Hematopoietic multipotent progenitor cell treated with erythropoietin and hydrocortisone succinate and interleukin-3 and kit ligand, for 15 days (in vitro differentiated cells): ENCODE measurements around the gene TBC1D1.
"Not testable (repeated sequence)": the region's sequence is repeated elsewhere in the genome, so short reads cannot be mapped to it uniquely, and the experiment has no call there.

Experiments
- DNase-seq: peaks from one replicate; pipeline ENCODE4 v3.0.0-alpha.2; 2015; ENCODE audit warnings: low spot score

Gene TBC1D1

DNA sequence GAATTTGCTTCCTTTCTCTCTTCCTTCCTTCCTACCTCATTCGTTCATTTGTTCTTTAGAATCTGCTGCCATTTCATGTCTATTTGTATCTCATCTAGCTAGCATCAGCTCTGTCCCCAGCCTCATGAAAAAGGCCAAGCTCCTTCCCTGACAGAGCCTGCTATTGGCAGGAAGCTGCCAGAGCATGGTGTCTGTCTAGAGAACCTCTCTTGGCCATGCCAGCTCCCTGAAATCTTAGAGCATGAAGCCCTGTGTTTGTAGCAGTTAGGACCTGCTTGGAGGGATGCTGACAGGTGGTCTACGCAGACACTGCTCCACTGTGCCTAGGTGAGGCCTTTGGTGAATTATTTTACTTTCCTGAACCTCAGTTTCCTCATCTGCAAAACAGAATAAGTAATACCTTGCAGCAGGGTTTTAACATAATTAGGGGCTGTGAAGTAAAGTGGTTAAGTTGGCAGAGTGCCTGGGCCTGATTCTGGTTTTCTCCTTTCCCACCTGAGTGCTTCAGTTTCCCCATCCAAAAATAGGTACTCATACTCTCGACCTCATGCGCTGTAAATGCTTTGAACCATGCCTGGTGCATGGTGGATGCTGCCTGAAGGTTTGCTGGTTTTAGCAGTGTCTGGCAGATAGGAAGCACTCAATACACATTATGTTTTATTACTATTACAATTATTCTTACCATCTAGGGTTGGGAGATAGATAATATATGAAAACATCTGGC is 74.0 kb downstream of the TBC1D1 start:
- DNase-seq: no peak

DNA sequence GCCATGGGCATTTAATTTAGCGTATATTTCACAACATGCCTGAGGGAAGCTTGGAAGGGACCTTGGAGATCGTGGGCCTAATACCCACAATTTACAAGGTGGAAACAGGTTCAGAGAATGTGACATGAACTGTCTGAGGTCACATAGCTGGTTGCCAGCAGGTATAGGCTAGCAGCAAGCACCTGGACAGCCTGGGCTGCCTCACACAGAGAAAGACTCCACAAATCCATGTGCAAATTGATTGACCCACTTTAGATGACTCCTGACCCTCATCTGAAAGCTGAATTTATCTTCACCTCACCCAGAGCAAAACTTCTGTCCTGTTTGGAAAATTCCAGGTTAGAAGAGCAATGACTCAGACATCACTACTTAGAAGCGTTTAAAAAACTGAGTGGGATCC is 75.2 kb downstream of the TBC1D1 start:
- no peak for DNase-seq

DNA sequence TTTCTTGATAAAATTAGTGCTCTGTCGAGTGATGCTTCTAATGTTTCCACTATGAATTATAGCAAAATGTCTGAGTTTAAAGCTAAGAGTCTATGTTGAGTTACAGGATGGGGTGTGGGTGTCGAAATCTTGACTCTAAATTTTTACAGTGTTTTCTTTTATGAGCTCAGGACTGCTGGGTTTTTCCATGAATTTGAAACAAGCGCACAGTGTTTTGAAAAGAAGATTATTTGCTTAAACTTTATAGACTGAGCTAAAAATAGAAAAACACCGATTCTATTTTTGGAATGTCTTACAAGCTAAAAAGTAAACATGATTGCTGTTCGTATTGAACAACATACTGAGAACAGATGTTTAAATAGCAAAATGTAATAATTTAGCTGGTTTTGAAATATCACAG is 76.9 kb downstream of the TBC1D1 start:
- DNase-seq: no peak

DNA sequence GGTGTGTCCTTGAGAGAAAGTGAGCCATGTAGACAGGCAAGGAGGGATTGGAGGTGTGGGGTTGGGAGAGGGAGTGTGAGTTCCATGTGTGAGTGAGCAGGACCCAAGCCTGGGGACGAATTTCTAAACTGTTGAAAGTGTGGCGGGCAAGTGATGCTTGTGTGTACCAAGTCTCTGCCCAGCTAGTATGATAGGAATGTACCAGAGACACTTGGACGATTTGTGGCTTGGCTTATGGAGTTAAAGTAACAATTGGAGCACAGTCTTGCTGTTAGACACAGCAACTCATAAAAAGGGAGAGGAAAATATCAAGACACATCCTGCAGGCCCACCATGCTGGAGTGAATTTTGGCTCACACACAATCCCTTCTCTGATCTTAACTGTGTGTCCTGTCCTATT is 77.9 kb downstream of the TBC1D1 start:
- DNase-seq: no peak

DNA sequence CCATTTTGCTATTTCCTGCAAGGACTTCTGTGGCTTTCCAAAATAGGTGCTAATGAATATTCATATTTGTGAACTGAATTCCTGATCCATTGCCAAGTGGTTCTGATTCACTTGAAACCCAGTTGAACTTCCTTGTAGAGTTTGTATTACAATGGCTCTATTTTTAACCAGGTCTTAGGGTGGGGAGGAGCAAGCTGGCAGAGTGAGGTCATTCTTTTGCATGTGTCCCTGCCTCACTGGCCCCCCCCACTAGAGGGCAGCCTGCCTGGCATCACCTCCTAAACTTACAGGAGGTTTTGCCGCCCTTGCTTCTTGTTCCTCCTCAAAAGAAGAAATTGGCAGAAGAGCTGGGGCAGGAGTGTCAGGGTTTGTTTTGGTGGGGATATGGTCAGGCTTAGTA is 79.8 kb downstream of the TBC1D1 start:
- peak; percentile 44 for DNase-seq

DNA sequence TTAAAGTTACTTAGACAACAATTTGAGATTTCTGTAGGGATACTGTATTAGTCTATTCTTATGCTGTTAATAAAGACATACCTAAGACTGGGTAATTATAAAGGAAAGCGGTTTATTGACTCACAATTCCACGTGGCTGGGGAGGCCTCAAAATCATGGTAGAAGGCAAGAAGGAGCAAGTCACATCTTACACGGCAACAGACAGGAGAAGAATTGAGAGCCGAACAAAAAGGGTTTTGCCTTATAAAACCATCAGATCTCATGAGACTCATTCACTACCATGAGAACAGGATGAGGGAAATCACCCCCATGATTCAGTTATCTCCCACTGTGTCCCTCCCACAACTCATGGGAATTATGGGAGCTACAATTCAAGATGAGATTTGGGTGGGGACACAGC is 80.3 kb downstream of the TBC1D1 start:
- DNase-seq: no peak

DNA sequence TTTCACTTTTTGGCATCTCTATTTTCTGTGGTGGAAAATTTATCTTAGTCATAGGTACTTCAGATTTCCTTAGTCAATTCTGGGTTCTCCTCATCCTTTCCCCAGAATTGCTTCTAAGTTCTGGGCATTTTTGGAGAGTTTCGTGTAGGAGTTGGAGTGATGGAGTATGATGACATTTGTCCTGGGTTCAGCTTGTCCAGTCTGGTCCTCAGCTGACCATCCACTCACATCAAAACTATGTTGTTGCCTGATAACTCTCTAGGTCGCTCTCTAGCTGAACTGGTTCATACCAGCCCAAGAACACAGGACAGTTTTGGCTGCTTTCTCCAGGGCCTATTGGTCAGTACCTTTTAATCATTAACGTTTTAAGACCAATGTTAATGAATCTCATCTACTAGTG is 82.6 kb downstream of the TBC1D1 start:
- no peak for DNase-seq

DNA sequence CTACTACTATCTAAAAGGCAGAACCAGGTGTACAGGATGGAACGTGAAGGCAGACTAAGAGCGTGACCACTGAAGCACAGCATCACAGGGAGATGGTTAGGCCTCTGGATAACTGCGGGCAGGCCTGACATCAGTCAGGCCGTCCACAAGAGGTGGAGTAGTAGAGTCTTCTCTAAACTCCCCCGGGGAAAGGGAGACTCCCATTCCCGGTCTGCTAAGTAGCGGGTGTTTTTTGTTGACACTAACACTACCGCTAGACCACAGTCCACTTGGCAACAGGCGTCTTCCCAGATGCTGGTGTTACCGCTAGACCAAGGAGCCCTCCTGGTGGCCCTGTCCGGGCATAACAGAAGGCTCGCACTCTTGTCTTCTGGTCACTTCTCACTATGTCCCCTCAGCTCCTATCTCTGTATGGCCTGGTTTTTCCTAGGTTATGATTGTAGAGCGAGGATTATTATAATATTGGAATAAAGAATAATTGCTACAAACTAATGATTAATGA is 84.5 kb downstream of the TBC1D1 start:
- DNase-seq: not testable (repeated sequence)

DNA sequence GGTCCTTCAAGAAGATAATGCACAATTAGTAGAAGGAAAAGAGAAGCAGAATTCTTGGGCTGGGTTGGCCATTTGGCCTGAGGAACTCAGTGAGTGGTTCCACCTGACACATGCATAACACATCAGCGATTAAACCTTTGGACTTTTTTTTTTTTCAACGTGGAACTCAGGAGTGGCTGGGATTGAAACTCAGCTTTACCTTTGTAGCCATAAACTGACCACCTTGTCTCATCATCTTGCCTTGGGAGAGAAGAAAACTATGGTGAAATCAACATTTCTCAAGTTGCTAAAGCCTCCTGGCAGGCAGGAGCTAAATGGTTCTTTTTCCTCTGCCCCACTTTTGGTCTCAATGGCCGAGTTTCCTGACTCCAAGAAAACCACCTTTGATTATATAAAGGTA is 85.6 kb downstream of the TBC1D1 start:
- no peak for DNase-seq

DNA sequence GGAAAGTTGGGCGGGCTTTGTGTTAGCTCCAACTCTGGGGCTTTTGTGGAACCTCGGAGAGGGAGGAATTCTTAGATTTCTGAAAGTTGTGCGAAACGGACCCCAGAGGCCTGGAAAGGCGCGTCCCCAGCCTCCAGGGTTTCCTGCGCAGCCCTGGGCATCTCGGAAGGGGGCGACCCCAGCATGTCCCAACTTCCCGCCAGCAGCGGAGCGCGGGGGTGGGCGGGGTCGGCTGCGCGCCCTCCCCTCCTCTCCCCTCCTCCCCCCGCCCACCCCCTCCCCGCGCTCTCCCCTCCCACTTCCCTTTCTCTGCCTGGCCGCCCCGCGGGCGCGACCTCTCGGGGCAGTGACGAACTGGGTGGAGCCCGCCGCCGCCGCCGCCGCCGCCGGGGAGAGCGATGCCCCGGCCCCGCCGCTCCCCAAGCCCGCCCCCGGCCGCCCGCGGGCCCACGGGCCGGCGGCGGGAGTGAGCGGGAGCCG is 86.1 kb downstream of the TBC1D1 start:
- DNase-seq: peak; percentile 40

DNA sequence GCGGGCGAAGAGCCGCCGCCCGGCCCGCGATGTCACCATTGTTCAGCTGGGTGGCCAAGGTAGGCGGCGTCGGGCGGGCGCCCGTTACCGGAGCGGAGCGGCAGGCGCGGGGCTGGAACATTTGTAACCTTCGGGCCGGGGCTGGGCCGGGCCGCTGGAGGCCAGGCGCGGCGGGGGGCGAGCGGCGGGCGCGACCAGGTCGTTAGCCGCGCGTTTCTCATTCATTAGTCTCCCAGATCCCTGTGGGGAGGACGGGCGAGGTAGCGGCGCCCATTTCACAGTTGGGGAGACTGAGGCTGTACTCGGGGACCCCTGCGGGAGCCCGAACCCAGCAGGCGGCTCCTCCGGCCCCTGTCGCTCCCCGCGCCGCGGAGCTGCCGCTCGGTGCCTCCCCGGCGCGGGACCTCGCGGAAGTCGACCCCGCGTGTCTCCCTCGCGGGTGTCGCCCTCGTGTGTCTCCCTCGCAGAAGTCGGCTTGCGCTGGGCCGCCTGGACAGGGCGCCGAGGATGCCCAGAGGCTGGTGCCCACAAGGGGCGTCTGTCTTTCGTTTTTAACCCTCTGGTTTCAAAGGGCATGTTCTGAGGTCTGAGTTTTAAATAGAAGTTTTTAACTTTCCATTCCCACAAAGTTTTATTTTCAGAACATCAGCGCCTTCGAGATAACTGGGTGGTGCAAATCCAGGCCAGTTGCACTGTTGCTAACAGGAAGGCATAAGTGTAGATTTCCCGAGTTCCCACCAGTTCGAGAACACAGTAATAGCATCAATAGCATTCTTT is 86.8 kb downstream of the TBC1D1 start:
- peak; percentile 56 for DNase-seq

DNA sequence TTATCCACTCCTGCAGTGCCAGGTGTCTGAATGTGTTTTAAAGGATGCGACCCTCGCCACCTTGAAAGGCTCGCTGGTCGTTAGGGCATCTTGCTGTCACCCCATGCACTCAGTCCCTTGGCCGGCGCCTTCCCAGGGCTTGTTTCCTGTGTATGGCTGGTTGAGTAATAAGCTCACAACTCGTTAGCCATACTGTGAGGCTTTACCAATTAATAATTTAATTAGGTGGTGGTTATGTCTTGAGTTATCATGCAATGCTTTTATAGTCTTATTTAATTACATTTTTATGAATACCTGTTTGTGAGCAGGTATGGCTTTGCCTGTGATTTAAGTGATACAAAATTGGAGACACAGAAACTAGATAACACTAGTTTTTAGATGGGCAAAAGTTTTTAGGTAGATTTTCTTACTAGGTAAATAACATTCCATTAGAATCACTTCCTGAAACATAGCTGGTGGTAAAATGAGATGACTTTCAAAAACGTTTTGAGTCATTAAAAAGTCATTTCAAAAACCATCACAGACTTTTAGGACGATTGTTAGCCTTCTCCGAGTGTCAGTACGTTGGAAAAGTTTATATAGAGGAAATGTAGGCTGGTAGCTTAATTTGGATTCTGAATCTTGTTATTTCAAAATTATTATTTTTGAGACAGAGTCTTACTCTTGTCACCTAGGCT is 87.5 kb downstream of the TBC1D1 start:
- DNase-seq: no peak

DNA sequence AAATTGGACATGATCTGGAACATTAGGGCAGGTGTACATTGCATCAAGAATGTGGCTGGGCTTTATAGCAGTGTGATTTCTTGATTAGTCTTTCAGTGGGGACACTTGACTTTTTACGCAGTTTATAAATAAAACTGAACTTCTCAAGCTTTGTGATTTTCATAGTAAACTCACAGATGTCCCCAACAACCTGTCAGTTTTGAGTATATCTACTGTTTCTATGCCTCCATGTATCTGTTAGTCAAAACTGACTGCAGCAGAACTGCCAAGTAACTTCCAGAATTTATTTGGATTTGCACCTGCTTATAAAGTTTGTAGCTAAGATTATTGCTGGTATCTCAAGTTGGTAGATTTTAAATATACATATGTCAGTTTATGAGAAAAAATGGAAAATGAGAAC is 89.4 kb downstream of the TBC1D1 start:
- no peak for DNase-seq

DNA sequence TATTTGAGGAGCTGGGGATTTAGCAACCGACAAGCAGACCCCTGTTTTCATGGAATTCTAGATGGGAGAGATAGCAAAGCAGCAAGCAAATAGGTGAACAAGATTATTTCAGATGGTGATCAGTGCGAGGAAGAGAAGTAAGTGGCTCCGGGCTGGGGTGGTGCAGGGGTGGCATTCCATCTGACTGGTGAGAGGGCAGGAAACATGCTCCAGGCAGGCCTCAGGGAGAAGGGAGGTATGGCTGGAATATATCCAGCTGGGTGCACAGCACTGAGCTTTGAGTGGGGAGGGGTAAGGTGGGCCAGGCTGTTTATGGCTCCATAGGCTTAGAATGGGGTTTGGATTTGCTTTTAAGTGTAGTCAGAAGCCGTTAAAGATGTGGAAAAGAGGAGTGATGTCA is 90.5 kb downstream of the TBC1D1 start:
- no peak for DNase-seq

DNA sequence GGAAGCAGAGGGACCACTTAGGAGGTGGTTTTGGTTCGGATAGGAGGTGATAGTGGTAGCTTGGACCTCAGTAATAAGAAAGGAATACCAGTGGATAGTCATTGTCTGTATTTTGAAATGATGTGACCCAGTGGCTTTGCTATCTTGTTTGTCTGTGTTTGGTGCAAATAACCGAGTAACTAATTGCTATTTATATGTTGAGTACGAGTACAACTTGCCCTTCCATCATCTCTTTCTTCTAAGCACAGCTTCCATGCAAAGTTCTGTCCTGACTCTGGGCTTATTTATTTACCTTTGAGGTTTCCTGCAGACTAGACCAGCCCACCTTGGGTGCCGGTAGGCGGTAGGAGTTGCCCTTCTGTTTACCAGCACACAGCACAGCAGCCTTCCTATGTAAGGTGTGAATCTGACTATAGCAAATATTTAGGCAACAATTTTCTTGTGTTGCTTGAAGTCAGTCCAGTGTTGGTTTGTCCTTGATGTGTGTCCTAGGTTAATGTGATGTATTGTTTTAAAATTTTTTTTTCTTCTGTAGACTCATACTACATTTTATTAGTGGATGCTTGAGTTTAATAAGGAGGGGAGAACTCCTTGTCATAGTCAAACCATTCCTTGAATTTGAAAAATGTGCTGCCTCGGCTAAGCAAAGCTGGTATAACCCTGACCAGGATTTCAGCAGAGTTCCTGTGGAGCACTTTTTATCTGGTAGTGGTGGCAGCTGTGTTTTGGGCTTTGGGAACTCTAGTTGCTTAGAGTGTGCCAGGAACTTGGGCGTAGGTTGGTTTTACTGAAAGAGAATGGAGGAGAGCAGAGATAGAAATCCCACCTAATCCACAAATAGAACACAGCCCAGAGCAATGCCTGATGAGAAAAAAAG is 91.2 kb downstream of the TBC1D1 start:
- DNase-seq: no peak

DNA sequence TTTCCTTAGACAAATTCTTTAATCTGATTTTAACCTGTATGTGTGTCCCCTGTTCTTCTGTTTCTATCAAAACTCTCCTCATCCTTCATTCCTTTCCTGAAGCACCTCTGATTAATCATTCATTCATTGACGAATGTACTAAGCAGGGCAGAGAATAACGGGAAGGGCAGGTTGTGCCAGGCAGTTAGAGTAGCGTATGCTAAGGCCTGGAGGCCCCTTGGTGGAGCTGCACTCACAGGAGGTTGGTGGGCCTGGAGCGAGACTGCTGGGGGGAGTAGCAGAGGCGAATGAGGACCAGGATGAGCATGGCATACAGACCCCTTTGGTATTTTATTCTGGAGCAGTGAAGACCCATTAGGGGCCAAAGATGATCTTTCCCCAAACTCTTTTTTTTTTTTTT is 91.9 kb downstream of the TBC1D1 start:
- no peak for DNase-seq

DNA sequence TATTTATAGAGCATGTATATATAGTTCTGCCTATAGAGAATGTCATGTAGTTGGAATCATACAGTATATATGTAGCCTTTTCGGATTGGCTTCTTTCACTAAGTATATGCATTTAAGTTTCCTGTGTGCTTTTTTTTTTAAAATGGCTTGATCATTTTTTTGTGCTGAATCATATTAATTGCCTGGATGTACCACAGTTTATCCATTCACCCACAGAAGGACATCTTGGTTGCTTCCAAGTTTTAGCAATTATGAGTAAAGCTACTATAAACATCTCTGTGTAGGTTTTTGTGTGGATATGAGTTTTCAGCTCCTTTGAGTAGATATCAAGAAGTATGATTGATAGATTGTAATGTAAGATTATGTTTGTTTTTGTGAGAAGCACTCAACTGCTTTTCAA is 93.1 kb downstream of the TBC1D1 start:
- DNase-seq: no peak

DNA sequence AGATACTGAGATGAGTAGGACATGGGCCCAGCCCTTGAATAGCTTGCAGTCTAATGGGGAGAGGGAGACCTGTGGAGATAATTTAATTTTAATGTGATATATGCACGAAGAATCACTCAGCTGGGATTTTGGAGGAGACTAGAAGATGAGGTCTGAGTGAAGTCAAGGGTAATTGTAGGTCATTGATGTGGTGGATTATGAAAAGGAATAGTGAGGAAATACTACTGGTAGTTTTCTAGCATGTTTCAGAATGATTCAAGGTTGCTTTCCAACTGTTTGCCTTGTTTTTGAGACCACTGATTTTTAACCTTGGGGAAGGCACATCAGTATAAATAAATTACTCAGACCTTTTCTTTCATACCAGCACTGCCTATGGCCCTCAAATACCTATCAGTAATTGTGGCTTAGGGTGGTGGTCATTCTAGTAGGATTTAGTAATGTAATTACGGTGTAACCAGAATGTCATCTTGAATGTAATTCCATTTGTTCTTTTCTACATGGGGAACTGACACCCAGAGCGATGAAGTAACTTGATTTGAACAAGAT is 94.9 kb downstream of the TBC1D1 start:
- no peak for DNase-seq

DNA sequence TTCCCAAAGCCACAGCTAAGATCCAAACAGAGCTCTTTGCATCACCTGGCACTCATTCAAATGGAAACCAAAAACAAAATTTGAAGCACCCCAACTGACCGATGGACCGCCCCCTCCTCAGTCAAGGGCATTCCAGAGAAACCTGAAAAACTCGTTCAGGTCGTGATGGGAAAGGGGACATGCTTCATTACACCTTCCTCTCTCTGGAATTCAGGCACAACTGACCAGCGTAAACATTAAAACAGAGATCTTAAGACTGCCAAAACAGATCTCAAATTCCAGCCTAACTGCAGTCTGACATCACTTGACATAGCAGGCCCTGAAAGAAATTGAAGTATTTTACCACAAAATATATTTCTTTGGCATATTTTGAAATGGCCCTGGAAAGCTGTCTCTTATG is 97.8 kb downstream of the TBC1D1 start:
- no peak for DNase-seq

DNA sequence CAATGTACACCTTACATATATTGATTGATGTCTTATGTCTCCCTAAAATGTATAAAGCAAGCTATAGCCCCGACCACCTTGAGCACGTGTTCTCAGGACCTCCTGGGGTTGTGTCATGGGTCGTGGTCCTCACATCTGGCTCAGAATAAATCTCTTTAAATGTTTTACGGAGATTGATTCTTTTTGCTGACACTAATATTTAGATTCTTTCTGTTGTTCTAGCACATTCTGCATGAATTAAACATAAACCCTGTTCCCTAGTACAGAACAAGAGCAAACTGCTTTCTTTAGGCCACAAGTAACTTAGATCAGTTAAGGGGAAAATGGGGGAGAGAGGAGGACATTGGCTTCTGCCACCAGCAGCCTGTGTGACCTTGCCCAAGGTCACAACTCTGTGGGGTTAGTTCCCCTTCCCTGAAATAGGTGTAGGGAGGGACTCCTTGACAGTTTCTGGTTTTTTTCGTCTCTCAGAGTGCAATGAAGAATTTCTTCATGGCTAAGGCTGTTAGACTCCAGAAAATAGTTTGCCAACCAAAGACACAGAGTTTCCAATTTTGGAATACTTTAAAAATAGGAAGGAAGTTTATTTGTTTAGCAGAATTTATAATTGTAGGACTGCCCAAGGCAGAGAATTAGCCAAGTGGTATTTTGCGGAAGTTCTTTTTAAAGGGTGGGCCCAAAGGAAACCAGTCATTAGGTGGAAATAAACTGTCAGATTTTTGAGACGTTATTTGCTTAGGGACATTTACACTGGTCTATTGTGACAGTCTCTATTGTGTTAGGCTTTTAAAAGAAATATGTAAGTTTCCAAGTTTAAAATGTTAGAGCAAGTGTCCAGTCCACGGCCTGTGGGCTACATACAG is 98.7 kb downstream of the TBC1D1 start:
- DNase-seq: no peak
